ENCODE measurements around the gene GFOD2. TPM values are rescaled to one million over a fixed set of nuclear protein-coding genes. Genes with fewer than 3 reads are reported as not detected.
A peak's percentile ranks its signal among the peaks of the same experiment; 100 is the strongest.
"Not testable (repeated sequence)": the region's sequence is repeated elsewhere in the genome, so short reads cannot be mapped to it uniquely, and the experiment has no call there.

GFOD2 gene
- total RNA-seq, 1 experiment from 2014 or later = 12.4 TPM

DNA sequence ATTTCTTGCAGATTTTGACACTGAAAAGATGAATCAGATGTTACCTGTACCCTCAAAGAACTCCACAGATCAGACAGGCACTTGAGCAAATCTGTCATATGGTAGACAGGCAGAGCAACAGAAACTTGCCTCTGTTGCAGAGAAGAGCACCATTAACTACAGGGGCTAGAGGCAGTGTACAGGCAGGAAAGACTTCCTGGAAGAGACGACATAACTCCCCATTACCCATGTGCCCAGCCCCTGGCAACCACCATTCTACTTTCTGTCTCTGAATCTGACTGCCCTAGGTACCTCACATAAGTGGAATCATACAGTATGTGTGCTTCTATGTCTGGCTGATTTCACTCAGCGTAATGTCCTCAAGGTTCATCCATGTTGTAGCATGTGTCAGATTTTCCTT, 15.5 kb downstream of the GFOD2 start:
- no peak for DNase-seq (ENCODE audit: low read depth)

DNA sequence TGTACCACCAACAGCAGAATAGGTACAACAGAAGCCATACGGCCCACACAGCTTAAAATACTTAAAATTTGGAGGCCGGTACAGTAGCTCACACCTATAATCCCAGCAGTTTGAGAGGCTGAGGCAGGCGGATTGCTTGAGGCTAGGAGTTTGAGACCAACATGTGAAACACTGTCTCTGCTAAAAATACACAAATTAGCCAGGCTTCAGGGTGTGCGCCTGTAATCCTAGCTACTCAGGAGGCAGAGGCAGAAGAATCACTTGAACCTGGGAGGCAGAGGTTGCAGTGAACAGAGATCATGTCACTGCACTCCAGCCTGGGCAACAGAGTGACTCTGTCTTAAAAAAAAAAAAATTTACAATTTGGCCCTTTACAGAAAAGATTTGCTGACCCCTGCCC, 17.0 kb downstream of the GFOD2 start:
- no peak for DNase-seq (ENCODE audit: low read depth)

DNA sequence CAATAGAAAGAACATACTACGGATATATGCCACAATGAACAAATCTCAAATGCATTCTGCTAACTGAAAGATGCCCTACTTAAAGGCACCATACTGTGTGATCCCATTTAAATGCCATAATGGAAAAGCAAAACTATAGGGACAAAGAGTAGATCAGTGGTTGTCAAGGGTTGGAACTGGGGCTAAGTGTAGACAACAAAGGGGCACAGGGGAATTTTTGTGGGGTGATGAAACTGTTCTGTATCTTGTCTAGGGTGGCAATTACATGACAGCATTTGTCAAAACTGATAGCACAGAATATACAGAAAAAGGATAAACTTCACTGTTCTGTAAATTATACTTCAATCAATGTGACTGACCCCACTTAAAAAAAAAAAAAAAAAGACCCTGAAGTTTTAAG, 17.7 kb downstream of the GFOD2 start:
- DNase-seq (ENCODE audit: low read depth) = no peak

DNA sequence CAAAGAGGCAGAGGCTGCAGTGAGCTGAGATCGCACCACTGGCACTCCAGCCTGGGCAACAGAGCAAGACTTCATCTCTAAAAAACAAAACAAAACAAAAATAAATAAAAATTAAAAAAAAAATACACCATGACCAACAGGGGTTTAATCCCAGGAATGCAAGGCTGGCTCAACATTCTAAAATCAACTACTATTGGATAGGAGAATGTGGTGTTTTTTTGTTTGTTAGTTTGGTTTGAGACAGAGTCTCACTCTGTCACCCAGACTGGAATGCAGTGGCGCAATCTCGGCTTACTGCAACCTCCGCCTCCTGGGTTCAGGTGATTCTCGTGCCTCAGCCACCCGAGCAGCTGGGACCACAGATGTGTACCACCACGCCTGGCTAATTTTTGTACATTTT, 19.9 kb downstream of the GFOD2 start:
- DNase-seq (ENCODE audit: low read depth) = no peak

DNA sequence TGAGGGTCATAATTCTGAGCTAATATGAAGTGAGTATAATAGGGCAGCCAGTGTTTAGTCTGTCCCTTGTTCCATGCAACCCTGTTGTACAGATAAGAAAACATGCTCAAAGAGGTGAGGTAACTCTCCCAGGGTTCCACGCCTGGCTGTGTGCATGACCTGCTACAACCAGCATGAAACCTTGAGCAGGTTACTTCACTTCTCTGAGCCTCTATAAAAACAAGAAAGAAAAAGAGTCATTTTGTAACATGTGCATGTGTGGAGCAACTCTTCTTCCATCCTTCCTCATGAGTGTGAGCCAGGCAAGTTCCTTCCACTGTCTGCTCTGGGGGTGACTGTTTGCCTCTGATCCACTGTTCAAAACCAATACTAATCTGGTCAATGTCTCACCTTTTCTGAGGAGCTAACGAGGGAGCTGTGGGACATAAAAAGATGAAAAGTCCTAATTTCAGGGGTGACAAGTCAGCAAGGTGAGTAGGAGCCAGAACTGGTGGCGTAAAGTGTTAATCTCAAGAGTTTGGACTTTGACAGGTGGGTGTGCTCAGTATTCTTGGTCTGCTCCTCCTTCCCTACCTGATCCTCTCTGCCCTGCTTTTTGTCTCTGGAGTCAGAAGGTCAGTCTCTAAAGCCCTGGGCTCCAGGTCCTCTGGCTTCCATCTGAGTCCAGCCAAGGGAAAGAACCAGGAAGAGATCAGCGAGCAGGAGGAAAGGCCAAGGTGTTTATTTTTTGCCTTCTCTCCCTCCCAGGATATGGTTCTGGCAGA, 21.5 kb downstream of the GFOD2 start:
- DNase-seq (ENCODE audit: low read depth) = no peak

DNA sequence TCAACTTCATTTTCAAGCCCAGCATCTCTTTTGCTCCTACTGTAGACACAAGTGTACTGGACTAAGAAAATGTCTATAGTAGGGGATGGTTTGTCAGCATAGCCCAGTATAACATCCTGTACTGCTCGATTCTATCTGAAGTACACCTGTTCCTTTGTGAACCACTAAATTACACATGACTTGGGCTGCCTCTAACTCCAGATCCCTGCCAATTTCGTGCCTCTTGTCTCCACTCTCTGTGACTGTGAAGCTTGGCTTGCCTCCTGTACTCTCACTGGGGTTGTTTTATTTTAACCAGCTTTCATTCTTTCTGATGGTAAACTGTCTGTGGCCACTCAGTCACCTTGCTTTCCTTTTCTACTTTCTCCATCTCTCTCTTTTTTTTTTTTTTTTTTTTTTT, 24.5 kb downstream of the GFOD2 start:
- DNase-seq (ENCODE audit: low read depth) = no peak

DNA sequence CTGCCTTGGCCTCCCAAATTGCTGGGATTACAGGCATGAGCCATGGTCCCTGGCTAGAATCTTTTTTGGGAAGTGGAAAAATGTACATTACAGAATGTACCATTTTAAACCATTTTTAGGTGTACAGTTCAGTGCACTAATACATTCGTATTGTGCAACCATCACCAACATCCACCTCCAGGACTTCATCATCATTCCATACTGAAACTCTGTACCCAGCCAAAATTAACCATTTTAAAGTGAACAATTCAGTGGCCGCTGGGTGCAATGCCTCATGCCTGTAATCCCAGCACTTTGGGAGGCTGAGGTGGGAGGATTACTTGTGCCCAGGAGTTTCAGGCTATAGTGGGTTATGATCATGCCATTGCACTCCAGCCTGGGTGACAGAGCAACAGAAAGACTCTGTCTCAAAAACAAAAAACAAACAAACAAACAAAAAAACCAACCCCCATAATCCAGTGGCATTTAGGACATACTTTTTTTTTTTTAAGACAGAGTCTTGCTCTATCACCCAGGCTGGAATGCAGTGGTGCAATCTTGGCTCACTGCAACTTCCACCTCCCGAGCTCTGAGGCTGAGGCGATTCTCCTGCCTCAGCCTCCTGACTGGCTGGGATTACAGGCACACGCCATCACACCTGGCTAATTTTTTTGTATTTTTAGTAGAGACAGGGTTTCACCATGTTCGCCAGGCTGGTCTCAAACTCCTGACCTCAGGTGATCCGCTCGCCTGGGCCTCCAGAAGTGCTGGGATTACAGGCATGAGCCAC, 25.4 kb downstream of the GFOD2 start:
- not testable (repeated sequence) for DNase-seq (ENCODE audit: low read depth)

DNA sequence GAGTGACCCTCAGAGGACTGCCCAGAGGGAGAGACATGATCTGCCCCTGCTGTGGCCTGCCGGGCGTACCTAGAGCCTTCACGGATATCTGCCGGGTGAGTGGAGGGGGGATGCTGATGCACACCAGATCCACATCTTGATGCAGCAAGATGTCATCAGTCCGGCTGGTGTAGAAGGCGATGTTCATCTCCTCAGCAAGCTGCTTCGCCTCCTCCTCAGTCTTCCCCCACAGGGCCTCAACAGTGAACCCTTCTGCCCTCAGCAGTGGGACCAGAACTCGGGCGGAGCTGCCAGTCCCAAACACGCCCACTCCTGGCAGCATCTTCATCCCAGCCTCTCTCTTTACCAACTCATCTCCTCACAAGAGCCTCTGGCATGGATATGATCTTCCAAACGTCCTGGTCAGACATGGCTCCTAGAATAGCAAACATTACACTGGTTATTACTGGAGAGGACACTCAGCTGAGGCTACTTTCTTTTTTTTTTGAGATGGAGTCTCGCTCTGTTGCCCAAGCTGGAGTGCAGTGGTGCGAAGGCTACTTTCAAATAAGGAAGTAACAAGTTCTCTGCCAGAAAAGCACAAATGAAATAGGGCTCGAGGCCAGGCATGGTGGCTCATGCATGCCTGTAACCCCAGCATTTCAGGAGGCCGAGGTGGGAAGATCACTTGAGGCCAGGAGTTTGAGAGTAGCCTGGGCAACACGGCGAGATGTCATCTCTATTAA, 33.6 kb downstream of the GFOD2 start:
- DNase-seq (ENCODE audit: low read depth) = no peak

DNA sequence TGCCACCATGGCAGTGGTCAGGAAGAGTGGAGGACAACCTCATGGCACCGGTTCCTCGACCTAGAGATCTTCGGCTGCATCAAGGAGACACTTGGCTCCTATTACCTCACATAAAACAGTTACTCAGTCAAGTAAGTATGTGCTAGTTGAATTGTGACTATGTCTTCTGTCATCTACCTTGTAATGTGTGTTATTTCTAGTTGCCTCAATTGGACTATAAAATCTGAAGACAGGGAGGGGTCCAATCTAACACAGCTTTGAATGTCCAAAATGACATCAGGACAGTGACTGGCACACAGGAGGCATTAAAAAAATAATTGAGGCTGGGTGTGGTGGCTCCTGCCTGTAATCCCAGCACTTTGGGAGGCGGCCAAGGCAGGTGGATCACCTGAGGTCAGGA, 35.3 kb downstream of the GFOD2 start:
- DNase-seq (ENCODE audit: low read depth) = no peak

DNA sequence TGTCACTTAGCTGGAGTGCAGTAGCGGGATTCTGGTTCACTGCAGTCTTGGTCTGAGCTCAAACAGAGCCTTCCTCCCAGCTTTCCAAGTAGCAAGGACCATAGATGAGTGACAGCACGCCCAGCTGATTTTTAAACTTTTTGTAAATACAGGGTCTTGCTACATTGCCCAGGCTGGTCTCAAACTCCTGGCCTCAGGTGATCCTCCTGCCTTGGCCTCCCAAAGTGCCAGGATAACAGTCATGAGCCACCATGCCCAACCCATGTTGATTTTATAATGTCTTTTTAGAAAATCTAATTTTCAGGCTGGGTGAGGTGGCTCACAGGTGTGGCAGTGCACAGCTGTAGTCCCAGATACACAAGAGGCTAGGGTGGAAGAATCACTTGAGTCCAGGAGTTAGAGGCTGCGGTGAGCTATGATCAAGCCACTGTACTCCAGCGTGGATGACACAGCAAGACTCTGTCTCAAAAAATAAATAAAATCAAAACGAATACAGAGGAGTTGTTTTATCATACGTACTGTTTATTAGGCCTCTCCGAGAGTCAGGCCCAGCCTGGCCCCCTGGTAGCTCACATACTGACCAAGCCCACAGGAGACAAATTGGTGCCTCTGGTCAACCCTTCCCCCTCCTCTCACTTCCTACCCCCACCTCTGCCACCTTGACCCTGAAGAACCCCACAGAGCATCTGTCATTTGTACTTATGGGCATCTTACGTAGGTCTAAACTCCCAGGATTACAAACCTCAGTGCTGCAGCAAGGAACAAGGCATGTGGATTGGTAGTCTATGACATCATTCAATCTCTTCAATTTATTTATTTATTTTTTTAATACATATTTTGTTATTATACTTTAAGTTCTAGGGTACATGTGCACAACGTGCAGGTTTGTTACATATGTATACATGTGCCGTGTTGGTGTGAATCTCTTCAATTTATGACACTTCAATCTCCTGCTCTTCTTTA, 38.9 kb downstream of the GFOD2 start:
- DNase-seq (ENCODE audit: low read depth) = no peak

DNA sequence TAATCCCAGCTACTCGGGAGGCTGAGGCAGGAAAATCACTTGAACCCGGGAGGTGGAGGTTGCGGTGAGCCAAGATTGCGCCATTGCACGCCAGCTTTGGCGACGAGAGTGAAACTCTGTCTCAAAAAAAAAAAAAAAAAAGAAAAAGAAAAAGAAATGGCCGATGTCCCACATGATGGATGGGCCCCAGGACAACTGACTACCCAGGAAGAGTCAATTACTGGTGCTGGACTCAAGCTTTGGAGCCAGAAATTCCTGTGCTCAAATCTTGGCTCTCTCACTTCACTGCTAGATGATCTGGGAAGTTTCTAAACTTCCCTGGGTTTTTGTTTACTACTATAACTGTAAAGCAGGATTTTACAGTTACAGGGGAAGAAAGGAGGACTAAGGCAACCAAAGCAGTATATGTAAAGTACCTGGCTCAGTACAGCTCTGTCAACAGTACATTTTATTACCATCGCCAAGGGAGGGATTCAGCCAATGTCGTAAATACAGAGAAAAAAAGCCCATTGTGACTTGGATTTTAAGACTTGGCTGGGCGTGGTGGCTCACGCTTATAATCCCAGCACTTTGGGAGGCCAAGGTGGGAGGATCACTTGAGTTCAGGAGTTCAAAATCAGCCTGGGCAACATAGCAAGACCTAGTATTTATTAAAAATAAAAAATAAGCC, 40.6 kb downstream of the GFOD2 start:
- DNase-seq (ENCODE audit: low read depth) = no peak

DNA sequence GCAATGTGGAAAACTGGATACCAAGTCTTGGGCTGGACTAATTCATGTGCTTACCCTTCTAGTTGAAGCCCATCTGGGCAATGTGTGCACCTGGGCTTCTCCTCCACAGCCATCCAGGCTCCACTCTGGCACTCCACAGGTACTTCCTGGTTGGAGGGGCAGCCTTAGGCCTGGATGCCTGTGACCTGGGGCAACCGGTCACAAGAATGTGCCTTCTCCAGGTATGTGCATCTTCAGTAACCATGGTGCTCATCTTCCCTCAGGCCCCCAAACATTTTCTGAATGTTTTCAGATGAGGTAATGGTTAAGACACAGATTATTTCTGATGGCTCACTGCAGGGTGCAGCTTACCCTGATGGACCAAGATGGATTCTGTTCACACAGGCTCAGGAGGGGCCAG, 41.4 kb downstream of the GFOD2 start:
- DNase-seq (ENCODE audit: low read depth) = no peak

DNA sequence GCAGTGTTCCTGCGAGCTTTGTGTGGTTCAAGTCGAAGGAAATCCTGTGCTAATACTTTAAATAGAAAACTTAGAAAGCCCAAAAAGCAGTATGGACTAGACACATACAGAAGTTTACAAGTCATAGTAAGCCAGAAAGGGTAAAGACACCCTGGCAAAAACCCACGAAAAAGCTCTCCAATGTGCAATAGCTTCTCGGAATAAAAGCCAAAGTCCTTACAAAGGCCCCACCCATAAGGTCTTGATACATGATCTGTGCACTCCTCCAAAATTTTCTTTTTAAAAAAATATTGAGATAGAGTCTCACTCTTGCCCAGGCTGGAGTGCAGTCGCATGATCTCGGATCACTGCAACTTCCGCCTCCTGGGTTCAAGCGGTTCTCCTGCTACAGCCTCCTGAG, 42.2 kb downstream of the GFOD2 start:
- no peak for DNase-seq (ENCODE audit: low read depth)

DNA sequence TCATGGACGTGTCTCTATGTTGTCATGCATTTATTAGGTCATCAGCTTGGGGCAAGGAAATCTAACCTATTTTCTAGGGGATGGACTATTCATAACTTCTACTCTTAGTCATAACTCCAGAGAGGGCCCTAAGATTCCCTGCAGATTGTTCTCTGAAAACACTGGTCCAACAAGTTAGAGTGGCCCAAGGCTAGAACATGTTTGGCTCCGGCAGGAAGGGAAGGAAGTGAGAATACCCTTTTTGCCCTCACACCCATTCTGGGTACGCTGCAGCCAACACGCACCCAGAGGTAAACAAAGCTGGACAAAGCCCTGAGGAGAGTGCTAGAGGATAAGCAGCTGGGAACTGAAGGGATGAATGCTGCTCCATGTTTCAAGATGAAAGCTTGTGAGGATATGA, 42.6 kb downstream of the GFOD2 start:
- no peak for DNase-seq (ENCODE audit: low read depth)

DNA sequence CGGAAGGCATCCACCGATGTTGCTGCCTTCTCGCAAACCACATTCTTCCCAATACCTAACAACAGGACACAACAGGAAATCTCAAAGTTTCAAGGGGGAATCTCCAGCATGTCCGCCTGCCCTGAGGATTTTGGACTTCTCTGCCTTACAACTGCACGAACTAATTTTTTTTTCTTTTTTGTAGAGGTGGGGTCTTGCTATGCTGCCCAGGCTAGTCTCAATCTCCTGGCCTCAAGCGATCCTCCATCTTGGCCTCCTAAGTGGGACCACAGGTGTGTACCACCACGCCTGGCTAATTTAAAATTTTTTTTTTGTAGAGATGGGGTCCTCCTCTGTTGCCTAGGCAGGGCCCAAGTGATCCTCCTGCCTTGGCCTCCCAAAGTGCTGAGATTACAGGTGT, 43.1 kb downstream of the GFOD2 start:
- DNase-seq (ENCODE audit: low read depth) = no peak

DNA sequence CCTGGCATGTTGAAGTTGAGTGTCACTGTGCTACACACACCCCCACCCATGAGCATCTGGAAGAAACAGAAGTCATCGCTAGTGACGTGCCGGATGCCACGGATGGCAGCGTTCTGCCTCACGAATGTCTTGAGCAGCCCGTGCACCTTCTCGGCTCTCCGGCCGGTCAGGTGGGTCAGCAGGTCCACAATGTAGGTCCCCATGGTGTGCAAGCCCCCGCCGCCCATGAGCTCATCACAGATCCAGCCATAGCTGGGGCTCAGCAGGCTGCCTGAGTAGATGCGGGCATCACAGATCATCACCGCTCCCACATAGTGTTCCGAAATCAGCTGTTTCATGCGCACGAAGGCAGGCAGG, 43.6 kb downstream of the GFOD2 start:
- no peak for DNase-seq (ENCODE audit: low read depth)

DNA sequence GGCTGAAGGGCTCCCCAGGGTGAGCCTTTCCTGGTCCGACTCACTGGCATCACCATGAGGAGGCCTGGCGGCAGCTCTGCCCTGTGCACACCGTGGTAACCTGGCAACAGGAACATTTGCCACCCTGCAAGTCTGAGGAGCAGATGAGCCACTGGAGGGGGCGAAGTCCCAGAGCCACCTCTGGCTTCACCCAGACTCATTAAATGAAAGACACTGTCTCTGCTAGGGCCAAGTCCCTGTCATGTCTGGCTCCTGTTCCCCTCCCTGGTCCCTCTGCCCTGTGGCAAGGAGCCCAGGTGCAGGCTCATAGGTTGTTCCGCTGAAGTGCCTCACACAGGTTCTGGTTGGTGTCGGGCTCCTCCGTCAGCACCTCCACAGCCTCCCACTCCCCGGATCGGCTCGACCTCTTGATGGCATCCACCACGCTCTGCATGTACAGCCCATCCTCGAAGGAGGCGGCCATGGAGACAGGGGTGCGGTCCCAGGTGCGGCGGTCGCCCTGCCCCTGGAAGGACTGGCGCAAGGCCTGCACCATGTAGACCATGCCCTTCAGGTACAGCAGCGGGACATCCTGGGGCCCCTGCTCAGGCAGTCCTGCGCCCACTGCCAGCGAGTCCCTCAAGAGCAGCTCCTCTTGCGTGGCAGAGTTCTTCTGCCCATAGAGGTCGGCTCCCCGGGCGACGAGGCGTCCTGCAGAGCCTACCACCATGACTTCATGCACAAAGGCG, 44.1 kb downstream of the GFOD2 start:
- DNase-seq (ENCODE audit: low read depth) = no peak

DNA sequence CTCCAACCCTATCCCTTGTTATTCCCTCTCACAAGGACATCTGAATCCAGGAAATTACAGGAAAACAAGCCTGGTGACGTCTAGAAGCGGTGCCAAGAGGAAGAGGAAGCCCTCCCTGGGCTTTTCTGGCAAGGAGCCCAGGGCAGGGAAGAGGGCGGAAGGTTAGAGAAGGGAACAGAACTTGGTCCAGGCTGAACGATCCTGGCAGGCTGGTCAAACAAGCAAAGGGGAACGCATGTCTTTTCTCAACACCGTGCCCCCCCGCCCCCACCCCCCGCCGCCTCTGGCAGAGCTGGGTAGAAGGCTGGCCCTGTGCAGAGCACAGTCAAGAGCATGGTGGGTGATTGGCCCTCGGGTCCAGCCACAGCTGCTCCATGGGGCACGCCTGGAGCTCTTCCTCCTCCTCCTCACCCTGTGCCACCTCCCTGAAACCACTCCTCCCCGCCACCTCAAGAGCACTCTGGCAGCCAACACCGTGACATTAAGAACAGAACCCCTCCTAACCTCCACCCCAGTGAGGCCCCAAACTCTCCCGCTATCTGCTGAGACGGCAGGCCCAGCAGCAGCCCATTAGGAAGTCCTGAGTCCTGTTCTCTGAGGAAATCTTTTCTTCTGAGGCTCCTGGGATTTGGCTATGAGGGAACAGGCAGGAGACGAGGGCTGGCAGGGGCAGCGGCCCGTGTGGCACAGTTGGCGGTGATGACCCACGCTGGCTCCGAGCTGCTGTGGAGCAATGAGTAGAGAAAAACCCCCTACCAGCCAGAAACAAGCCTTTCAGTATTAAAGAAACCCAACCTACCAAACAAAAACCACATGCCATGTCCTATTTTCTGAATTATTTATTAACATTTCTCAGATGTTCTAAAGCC, 45.2 kb downstream of the GFOD2 start:
- peak; percentile 32 for DNase-seq (ENCODE audit: low read depth)

All from RPMI7951 (cell line).